ENCODE results near the gene SLC9A3.
"Not testable (repeated sequence)": the region's sequence is repeated elsewhere in the genome, so short reads cannot be mapped to it uniquely, and the experiment has no call there.

Gene SLC9A3

DNA sequence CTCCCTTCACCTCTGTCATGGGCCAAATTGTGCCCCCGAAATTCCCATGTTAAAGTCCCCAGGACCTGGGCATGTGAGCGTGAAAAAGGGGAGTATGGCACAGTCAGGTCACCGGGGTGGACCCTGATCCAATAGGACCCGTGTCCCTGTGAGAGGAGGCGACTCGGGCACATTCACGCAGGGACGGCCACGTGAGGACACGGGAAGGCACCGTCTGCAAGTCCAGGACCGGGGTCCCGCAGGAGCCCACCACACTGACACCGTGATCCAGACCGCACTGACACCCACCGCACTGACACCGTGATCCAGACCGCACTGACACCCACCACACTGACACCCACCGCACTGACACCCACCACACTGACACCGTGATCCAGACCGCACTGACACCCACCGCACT is 37.7 kb downstream of the SLC9A3 start:
- not testable (repeated sequence) for DNase-seq

DNA sequence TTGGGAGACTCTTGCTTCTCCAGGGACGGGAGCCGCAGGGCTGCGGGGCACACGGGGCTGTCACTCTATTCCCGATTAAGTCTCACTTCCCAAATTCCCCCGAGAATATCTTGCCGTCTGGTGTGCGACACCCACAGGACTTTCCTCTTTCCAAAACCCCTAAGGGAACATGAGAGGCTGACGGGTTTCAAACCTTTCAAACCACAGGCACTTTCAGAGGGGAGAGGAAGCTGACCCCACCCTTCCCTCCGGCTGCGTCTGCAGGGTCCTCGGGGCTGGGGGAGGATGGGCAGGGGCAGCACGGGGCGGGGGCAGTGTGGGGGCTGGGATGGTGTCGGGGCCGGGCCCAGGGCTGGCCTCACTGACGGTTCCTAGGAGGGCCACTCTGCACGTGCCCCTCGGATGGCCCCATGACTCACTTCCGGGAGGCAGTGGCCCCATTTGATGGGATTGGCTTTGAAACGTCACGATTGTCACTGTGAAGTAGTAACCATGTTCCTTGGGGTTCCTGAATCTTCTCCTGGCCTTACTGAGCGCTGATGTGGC is 38.2 kb downstream of the SLC9A3 start:
- DNase-seq: peak; percentile 91

DNA sequence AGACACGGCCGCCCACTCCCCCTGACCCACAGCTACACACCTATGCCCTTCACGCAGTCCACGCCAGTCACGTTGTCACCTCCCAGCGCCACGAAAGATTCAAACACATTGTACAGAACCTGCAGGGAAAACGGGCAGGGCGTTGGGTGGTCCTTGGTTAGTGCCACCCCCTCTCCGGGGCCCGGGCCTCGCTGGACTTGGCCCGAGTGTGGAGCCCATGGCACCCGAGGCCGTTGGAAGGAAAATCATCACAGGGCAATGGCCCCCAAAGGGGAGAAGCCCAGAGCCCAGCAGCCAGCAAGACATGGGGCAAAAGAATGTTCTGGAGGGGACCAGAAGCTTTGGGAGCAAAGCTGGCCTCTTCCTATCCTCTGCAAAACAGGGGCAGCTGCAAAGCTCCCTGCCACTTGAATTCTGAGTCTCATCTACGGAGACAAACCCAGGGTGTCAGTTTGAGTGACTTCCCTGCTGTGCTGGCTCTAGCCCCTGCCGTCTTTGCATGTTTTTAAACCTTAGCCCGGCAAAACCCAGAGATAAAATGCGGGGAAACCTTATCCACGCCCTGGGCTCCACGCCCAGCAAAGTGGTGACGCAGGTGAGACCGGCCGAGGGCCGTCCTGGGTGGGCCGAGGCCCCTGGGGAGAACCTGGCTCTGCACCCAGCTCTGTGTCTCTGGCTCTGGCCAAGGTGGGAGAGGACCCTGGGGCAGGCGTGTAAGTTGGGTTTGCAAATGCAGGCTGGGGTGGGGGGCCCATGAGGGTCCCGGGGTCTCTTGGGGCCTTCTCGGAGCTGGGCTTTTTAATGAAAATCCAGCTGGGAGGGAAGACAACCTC is 38.9 kb downstream of the SLC9A3 start:
- no peak for DNase-seq

DNA sequence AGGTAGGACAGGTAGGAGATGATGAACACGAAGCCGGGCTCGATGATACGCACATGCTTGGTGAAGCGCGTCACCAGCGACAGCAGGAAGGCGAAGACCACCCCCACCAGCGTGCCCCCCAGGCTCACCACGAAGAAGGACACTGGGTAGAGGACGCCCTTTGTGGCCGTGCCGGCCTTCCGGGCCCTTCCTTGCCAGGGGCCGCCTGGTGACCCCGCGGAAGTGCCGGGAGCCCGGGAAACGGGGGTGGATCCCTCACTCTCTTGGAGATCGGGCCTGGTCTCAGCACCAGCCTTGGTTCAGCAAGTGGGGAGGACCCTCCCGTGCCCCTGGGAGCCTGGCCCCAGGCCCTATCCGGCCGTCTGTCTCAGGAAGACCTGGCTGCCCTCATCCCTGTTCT is 39.7 kb downstream of the SLC9A3 start:
- no peak for DNase-seq

- no peak for DNase-seq
Measured at GRCh38 chr5:483434-484140, 40.7 kb downstream of the SLC9A3 start.

GRCh38 chr5:483011-483410 is 41.2 kb downstream of the SLC9A3 start:
- no peak for DNase-seq

GRCh38 chr5:482506-482905 is 41.7 kb downstream of the SLC9A3 start:
- no peak for DNase-seq

DNA sequence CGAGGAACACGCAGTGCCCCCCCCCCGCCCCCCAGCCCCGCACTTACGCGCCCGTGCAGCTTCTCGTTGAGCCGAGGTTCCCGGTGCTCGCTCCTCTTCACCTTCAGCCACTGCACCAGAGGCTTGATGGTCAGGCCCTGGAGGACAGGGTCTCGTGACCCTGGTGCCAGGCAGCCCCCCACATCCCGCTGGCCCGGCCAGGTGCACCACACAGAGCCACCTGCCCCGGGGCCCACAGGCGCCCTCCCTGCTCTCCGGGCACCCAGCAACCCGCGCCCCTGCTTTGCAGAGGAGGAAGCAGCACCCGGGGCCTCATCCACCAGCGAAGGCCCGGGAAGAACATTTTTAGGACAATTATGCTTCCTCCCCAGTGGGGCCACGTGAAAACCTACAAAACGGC is 42.2 kb downstream of the SLC9A3 start:
- no peak for DNase-seq

DNA sequence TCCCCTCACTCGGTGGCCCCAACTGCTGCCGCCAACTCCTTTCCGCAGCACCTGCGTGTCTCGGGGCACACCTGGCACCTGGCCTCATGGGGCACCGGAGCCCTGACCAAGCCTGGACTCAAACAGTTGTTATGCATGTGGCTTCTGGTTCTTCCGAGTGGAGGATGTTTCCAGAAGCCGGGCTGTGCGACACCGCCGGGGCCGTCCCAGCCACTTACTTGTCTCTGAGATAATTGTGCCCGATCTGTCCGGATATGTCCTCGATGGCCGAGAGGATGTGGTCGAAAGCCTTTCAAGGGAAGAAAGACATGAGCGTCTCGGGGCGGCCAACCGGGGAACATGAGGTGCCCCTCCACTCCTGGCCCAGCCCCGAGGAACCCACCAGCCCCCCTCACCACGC is 42.9 kb downstream of the SLC9A3 start:
- DNase-seq: no peak

DNA sequence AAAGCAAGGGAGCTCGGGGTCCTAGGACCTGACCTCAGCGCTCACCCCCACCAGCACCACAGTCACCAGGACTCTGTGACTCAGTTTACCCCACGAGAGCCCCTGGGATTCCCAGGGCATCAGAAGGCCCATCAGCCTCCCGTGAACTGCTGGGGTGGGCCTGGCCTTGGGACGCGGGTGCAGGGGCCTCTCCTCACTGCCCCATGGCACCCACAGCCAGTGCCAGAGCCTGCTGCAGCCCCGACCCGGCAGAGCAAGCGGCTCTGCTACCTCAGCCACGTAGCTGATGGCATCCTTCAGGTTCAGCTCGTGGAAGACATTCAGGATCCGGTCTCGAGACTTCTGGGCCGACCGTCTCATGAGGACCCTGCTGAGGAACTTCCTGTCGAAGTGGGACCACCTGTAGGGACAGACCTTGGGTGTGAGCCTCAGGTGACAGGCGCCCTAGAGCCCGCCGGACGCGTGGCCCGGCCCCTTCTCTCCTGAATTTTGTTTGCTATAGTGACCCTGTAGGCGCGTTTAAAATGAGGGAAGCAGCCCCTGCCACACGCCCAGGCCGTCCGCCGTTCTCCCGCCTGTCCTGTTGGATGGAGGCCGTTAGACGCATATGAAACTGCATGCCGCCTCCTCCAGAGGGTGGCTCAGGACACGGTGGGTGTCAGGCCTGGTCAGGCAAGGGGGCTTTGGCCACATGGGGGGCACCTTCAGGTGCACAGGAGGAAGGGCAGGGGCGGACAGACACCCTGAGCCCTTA is 44.5 kb downstream of the SLC9A3 start:
- DNase-seq: no peak

DNA sequence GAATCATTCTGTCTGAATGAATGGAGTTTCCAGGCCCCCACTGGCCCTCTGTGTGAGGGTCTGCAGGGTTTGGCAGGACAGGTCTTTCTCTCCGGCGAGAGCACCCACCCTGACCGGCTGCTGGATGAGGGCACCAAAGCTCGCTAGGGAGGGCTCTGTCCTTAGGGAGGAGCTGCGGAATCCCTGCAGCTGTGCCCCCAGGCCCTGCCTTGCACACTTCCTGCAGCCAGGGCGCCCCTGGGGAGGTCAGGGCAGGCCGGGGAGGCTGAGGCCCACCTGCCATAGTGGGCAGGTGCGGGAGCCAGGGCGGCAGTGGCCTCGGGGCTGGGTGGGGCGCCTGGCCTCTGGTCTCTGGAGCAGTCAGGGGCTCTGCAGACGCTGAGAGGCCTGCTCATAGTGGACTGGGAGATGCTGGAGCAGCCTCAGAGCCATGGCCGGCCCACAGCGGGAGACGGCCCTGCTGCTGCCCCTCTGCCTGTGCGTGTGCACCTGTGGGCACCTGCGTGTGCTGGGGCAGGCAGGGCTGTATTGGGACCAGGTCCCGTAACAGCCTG is 45.2 kb downstream of the SLC9A3 start:
- DNase-seq: no peak

DNA sequence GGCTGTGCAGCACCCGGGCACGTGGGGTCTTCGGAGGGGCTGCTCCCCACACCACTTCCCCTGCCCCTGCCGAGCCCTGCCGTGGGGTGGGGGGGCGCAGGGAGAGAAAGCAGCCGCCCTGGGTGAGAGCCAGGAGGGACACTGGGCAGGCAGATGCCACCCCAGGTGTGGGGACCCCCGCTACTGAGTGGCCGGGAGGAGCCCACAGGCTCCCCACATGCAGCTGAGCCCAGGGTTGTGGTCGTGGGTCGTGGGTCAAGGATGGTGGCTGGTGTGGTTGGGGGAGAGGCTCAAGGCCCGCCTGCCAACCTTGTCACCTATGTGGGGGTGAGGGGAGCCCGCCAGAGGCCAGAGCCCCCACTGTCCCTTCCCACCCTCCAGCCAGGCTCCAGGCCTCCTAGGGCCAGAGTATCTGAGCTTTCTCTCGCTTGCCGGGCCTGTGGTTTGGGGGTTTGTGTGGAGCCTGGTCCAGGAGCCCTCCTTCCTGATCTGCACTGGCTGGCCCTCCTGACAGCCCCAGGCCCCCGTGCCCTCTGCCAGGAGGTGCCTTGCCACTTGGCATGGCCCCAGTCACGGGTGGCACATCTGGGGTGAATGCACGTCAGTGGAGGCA is 45.8 kb downstream of the SLC9A3 start:
- DNase-seq: no peak

DNA sequence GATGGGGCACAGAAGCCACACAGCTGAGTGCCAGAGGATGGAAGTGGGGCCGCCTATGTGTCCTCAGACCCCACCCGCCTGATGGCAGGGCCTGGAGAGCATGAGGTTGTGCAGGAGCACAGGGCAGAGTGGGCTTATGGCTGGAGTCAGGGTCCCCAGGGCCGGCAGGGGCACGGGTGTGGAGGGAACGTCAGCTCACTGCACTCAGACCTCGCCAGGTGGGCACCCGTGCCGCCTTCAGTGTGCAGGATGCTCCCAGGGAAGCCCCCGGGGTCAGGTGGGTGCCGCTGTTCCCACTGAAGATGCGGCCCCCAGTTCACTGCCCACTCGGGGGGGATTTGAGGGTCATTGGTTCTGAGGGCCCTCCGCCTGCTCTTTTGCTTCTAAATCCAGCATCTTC is 46.4 kb downstream of the SLC9A3 start:
- DNase-seq: no peak

DNA sequence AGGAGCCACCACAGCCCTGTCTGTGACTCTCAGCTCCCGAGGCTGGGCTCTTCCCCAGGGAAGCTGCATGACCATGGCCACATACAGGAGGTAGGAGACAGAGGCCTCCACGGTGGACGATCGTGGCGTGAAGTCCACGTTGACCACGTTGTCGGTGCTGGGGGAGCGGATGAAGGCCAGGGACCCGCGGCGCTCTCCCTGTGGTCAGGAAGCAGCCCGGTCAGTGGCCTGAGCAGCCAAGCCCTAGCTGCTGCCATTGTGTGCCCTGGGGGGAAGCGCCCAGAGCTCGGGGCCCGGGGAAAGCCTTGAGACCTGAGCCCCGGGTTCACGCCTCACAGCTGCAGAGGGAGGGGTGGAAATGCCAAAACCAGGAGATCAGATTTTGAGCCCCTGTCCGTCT is 47.0 kb downstream of the SLC9A3 start:
- DNase-seq: no peak

- DNase-seq: no peak
Measured at GRCh38 chr5:476814-477175, 47.5 kb downstream of the SLC9A3 start.

- DNase-seq: no peak
Measured at GRCh38 chr5:476102-476813, 48.0 kb downstream of the SLC9A3 start.

DNA sequence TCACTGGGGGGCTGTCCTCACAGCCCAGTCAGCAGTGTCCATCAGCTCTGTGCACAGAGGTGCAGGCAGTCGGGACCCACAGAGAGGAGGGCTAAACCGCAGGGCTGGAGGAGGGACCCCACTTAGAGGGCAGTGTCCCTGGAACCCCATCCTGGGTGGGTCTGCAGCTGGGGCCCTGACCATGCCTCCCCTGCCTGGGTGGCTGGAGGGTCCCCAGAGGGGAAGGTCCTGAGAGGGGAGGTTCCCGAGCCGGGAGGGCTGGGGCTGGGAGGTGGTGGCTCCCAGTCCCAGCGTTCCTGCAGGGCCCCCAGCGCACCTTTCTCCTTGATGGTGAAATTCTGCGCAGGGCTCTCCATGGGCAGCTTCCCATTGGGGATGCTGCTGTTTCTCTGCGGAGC is 48.5 kb downstream of the SLC9A3 start:
- no peak for DNase-seq

- no peak for DNase-seq
Measured at GRCh38 chr5:474840-475661, 49.2 kb downstream of the SLC9A3 start.

- DNase-seq: not testable (repeated sequence)
Measured at GRCh38 chr5:474232-474839, 49.9 kb downstream of the SLC9A3 start.

GRCh38 chr5:473551-474192 is 50.6 kb downstream of the SLC9A3 start:
- no peak for DNase-seq
